Tongue (tissue), 2 donors: ENCODE measurements around the gene SSBP2. TPM values are rescaled to one million over a fixed set of nuclear protein-coding genes. Genes with fewer than 3 reads are reported as not detected.
"Not testable (repeated sequence)": the region's sequence is repeated elsewhere in the genome, so short reads cannot be mapped to it uniquely, and the experiment has no call there.

Experiments used
- DNase-seq: peaks from one replicate; pipeline ENCODE4 v3.0.0-alpha.2; 2015
- total RNA-seq: library from RNA; depleted of rRNA; stranded (reverse); fragments of >200 nt; gene quantifications from one replicate; pipeline ENCODE4 v1.2.3, GENCODE V29; 2014

SSBP2 gene
- total RNA-seq, 1 donor from 2014 or later = 102 TPM

- no peak for DNase-seq
Measured at GRCh38 chr5:81728301-81728700, 22.6 kb downstream of the SSBP2 start.

- DNase-seq = no peak
Measured at GRCh38 chr5:81726297-81726696, 24.6 kb downstream of the SSBP2 start.

DNA sequence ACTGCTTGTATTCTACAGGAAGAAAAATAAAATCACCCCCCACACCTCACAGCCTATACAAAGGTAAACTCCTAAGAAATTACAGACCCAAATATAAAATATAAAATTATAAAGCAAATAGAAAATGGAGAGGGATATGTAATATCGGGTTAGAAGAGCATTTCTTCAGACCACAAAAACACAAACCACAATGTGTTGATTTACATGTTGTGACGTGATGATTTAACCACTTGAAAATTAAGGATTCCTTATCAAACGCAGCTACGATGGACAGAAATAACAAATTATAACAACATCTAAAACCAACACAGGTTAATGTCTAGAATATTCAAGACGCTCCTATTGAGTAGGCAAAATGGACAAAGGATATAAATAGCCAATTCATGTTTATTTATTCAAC lies 26.3 kb downstream of the SSBP2 start:
- DNase-seq = no peak

GRCh38 chr5:81724108-81724507 lies 26.8 kb downstream of the SSBP2 start:
- DNase-seq = no peak

DNA sequence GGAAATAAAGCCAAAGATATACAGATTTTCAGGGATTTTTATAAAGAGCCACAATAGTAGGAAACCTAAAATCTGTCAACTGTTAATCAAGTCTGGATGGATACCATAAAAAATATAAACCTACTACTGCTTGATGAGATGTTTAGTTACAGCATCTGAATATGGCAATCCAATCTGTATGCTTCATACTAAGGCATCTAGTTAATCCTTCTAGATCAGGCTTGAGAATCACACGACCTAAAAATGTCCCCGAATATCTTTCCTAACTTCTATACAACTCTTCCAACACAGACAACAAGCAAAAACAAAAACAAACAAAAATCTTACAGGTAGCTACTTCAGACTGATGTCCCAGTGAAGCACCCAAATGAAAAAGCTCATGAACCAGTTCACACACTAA lies 29.8 kb downstream of the SSBP2 start:
- DNase-seq = no peak

DNA sequence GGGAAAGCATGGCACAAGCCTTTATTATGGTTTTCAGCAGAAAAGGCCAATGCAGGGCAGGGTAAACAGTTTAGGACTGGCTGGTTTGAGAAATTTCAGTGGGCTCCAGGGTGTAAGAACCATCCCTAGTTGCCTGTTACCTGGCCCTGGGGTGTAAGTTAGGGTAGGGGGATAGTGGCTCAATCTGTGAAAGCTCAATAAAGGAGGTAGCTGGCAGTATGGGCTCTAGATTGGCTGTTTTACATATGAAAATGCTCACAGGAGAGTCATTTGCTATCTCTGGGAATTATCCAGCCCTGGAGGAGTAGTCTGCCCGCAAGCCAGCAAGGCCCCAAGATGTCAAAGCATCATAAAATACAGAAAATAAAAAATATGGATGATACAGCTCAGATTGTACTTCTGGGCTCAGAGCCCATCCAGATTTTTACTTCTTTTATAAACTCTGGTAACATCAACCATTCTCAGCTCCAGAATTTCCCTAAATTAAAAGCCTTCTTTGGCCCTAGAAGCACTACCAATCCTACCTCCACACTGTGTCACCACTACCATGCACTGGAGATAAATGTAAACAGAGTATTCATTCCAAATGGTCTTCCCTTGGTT lies 31.1 kb downstream of the SSBP2 start:
- no peak for DNase-seq

DNA sequence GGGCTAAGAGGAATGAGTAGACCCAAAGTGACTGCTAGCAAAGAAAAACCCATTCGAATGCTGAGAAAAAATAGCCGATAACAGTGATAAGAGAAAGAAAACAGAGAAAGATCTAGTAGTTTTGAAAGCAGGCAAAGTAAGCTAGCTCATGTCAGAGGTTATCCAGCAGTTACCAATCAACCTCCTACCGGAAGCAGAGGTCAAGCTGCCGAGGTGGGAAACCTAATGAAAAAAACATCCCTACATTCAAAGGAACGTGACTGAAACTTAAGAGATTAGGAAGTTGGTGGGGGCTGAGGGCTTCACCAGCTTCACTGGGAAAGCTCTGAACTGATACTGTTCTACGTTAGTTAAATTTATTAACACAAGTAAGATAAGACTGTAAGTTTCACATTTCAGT lies 32.6 kb downstream of the SSBP2 start:
- no peak for DNase-seq

GRCh38 chr5:81717860-81718259 lies 33.0 kb downstream of the SSBP2 start:
- no peak for DNase-seq

DNA sequence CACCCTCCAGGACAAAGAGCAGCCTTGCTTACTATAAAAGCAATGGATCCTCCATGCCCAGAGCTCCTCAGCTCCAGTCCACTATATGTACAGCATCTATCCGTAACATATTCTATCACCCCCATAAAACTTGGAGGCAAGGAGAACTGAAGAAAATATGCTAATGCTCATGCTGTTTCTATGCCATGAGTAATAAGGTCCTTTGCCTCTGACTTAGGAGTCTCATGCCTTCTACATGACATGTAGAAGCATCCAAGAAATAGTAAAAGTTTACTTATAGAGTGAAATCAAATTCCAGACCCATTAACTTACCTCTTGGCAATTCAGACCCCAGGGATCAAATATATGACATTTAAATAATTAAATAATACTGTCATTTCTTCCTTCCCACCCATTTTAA lies 33.7 kb downstream of the SSBP2 start:
- no peak for DNase-seq

DNA sequence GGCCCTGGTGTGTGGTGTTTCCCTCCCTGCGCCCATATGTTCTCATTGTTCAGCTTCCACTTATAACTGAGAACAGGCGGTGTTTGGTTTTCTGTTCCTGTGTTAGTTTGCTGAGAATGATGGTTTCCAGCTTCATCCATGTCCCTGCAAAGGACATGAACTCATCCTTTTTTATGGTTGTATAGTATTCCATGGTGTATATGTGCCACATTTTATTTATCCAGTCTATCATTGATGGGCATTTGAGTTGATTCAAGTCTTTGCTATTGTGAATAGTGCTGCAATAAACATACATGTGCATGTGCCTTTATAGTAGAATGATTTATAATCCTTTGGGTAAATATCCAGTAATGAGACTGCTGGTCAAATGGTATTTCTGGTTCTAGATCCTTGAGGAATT lies 36.8 kb downstream of the SSBP2 start:
- not testable (repeated sequence) for DNase-seq

DNA sequence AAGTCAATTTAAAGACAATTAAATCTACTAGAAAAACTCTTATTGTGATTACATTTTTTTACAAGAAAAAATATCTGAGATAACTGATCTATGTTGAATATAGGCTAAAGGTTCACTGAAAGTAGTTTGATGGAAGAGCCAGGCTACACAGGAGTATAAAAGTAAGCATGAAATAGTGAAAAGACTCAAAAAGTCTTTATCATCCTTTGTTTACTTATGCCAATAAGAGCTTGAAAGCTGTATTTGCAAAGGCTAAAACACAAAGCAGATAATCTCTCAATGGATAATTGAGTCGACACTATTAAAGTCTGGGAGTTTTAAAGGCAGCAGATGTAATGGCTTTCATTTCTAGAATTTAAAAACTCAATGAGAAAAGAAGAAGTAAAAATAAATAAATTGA lies 42.0 kb downstream of the SSBP2 start:
- DNase-seq = no peak

DNA sequence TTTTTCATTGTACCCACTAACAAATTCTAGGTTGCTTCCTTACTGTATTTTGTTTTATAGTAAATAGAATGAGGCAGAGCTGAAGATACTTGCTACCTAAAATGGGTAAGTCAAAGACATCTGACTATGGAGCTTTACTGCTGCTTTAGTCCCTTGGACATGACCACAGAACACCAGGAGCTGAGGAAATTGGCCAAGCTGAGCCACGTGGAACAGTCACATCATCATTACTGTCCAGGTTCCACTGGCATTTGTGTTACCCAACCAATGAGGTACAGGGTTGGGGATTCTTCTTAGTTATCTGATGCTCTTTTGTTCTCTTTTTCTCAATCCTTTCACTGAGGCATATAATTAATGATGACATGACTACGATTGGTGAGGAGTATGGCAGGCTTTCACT lies 47.1 kb downstream of the SSBP2 start:
- no peak for DNase-seq

DNA sequence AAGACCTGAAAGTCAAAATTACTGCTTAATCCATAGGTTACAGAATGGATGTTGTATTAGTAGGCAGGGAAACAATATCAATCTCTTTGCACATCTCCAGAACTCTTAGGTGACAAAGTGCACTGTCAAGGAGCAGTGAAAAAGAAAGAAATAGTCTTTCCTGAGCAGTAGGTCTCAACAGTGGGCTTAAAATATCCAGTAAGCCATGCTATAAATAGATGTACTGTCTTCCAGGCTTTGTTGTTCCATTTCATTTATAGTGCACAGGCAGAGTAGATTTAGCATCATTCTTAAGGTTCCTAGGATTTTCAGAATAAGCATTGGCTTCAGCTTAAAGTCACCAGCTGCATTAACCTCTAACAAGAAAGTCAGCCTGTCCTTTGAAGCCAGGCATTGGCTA lies 50.7 kb downstream of the SSBP2 start:
- DNase-seq = no peak

DNA sequence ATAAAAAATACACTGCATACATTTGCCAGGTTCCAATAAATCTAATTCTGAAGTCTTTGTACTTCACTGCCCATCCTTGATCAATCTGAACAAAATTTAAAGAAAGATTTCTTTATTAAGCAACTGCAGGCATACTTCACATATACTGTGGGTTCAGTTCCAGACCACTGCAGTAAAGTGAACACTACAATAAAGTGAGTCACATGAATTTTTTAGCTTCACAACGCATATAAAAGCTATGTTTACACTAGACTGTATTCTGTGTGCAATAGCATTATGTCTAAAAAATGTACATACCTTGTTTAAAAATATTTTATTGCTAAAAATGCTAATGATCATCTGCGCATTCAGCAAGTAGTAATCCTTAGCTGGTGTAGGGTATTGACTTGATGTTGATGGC lies 52.1 kb downstream of the SSBP2 start:
- DNase-seq = no peak

DNA sequence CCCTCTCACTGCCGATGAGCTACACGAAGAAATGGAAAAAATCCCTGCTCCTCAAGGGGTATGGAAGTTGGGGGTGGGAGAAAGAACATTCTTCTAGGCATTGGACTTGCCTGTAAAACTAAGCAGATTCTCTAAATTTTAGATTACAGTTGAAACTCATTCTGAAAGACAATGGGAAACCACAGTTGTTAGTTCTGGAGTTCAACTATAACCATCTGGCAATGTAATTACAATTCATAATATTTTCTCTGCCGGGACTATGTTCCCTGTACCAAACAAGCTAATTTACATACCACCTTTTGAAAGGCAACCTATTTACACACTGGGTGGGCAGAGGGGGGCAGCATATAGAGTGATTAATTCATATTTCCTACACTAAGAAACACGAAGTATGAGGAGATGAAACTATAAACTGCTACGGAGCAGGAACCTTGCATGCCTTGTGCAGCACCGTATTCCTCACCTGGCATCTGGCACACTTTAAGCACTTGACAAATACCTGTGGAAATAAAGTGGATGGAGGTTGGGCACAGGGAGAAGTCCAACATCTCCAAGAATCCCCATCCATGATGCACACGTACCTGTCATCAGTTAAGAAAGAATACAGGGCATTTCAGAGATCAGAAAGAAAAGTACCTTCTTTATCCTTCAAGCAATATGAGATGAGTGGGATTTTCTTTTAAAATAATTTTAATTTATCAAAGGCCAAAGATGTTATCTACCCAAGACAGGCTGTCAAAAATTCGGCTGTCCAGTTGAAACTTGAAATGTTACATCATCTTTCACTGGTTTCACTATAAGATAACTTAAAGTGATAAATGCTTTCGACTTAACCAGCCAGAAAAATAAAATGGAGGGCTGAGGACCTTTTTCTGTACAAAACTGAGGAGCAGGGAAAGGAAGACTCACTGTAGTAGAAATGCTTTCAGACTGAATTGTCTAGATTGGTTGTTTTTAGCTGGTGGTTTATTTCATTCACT lies 54.2 kb downstream of the SSBP2 start:
- DNase-seq = no peak

DNA sequence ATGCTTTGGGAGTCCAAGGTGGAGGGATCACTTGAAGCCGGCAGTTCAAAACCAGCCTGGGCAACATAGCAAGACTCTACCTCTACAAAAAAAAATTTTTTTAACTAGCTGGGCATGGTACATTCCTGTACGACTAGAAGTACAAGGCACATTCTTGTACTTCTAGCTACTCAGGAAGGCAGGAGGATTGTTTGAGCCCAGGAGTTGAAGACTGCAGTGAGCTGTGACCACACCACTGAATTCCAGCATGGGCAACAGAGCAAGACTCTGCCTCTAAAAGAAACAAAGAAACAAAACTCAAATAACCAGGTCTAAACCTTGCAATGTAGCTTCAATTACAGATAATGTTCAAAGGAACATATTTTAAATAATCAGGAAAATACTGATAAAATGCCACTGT lies 56.2 kb downstream of the SSBP2 start:
- DNase-seq = no peak

DNA sequence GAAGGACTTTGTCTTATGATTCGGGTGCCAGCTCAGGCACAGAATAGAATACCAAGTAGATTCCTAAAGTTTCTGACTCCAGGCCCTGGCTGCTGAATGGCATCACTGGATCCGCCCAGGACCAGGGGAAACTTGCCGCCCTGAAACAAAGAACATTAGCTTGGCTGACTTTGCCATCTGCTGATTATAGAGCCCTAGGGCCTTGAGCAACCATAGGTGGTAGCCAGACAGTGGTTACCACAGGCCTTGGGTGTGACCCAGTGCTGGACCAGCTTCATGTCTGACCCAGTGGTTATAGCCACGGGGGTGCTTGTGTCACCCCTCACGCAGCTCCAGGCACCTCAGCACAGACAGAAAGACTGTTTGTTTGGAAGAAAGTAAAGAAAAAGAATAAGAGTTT lies 62.7 kb downstream of the SSBP2 start:
- DNase-seq = no peak

- DNase-seq = no peak
Measured at GRCh38 chr5:81687292-81687691, 63.6 kb downstream of the SSBP2 start.

GRCh38 chr5:81685471-81685870 lies 65.4 kb downstream of the SSBP2 start:
- no peak for DNase-seq

DNA sequence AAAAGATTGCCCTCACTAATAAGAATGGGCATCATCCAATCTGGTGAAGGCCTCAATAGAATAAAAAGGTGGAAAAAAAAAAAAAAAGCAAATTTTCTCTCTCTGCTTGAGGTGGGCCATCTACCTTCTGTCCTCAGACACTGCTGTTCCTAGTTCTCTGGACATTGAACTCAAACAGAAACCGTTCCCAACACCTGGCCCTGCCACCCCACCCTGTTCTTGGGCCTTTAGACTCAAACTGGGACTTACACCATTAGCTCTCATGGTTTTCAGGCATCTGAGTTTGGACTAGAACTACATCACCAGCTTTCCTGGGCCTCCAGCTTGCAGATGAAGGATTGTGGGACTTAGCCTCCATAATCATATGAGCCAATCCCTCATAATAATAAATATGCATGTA lies 71.0 kb downstream of the SSBP2 start:
- DNase-seq = no peak

DNA sequence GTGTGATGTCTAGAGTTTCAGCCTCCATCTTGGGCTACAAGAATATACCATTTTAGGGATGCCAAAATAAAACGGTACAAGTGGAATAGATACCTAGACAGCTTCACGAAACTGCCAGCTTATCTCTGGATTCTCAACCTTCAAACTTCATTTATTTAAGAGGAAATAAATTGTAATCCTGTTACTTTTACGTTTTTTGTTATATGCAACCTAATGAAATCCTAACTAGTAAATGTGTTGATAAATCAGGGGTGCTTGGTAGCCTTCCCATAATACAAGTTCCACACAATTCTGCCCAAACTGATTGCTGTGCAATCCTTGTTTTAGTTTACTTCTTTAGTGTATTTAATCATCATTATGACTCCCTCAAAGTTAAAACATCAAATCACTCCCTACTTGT lies 75.5 kb downstream of the SSBP2 start:
- DNase-seq = no peak

DNA sequence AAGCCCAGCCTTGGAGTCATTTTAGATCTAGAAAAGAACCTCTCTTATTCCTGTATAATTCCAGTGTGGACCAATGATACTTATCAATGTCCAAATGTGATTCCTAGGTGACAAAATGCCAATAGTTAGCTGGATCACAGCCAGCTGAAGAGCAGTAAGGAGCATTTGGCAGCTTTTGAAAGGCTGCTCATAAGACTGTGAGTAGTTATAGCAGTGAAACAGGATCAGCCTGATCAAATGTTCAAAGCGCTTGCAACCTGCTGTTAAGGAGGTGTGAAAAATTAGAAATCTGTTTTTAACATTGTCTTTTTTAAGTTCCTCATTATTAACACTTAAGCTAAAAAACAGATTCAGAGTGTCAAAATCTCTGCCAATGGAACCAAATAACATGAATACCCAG lies 85.1 kb downstream of the SSBP2 start:
- DNase-seq = no peak

DNA sequence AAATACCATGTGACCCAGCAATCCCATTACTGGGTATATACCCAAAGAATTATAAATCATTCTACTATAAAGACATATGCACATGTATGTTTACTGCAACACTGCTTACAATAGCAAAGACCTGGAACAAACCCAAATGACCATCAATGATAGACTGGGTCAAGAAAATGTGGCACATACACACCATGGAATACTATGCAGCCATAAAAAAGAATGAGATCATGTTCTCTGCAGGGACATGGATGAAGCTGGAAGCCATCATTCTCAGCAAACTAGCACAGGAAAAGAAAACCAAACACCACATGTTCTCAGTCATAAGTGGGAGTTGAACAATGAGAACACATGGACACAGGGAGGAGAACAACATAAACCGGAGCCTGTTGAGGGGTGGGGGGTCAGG lies 90.3 kb downstream of the SSBP2 start:
- not testable (repeated sequence) for DNase-seq

DNA sequence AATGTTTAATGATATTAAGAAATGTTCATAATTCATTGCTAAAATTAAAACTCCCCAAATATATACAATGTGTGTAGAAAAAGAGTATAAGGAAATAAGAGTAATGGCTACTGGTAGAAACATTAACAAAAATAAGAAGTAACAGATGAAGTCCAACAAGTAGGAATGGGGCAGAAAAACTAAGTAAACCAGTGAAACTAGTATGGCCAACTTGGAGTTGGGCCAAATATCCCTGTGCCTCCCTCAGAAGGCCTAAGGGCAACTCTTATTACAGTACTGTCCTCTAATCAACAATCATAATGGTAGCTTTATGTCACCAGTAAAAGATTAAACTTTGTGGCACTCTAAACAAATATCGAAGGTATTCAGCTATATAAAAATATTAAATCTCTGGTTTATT lies 93.5 kb downstream of the SSBP2 start:
- no peak for DNase-seq
